K562 (cell line): ENCODE data around the gene CKMT2.

Source experiments
- KLF16 ChIP-seq: IDR thresholded peaks from 2 replicates; pipeline ENCODE4 v1.6.1; 2016; ENCODE audit warnings: antibody characterized with exemption
- PCBP1 ChIP-seq: fragments of 200-400 bp; formaldehyde crosslinking; IDR thresholded peaks from 2 replicates; pipeline ENCODE4 v1.6.1; 2018; ENCODE audit warnings: mild to moderate bottlenecking, low read depth, low read length; ENCODE audit not compliant: poor library complexity, severe bottlenecking
- PHF8 ChIP-seq: fragments of 200-600 bp; sonication (generic); IDR thresholded peaks from 2 replicates; pipeline ENCODE4 v1.6.1; 2012; ENCODE audit warnings: mixed run types, mild to moderate bottlenecking, inconsistent platforms, low read length, moderate library complexity, borderline replicate concordance
- POLR2A ChIP-seq: fragments of 450-650 bp; conservative IDR thresholded peaks from 2 replicates; pipeline ENCODE4 v1.6.1; 2016
- YY1 ChIP-seq, 3 experiments: IDR thresholded peaks; 2 replicates each; pipeline ENCODE4 v1.6.1; 2011; ENCODE audit warnings: low read length in 2 of 3, mild to moderate bottlenecking in 2 of 3, moderate library complexity in 2 of 3, borderline replicate concordance in 1 of 3, control low read depth in 1 of 3, low read depth in 1 of 3; ENCODE audit not compliant: insufficient read depth in 3 of 3, insufficient replicate concordance in 2 of 3, control insufficient read depth in 1 of 3, insufficient read length in 1 of 3; ENCODE audit errors: extremely low read depth in 1 of 3
- ZNF561 ChIP-seq: fragments of 450-650 bp; formaldehyde crosslinking; conservative IDR thresholded peaks from 2 replicates; pipeline ENCODE4 v1.4.0; 2020; ENCODE audit warnings: mild to moderate bottlenecking, moderate library complexity

GRCh38 chr5:81305785-81306184, 72.7 kb downstream of the CKMT2 start:
- no peak for TF ChIP-seq POLR2A
- TF ChIP-seq PCBP1: no peak
- no peak for TF ChIP-seq KLF16
- no peak for TF ChIP-seq PHF8
- TF ChIP-seq YY1 (IDR thresholded peaks at IDR 0.05; ENCODE audit: borderline replicate concordance in 1 of 3, control insufficient read depth in 1 of 3, extremely low read depth in 1 of 3, insufficient read depth in 3 of 3, insufficient read length in 1 of 3, insufficient replicate concordance in 2 of 3, low read depth in 1 of 3, low read length in 2 of 3): no peak
- TF ChIP-seq ZNF561 (CRISPR knock-in tag): no peak
